Osteoblast (primary cell): ENCODE data around the gene CLDN14. TPM values are rescaled to one million over a fixed set of nuclear protein-coding genes. Genes with fewer than 3 reads are reported as not detected.

Source experiments
- DNase-seq: peaks from one replicate; pipeline ENCODE4 v3.0.0; 2011; ENCODE audit warnings: low spot score, mixed read lengths; ENCODE audit not compliant: insufficient read length; ENCODE audit errors: missing footprints
- H2AFZ ChIP-seq: 2 replicates; pipeline ENCODE4 v1.6.0; 2011; ENCODE audit warnings: mild to moderate bottlenecking, low read length
- H3K27ac ChIP-seq: 2 replicates; pipeline ENCODE4 v1.5.1; 2011; ENCODE audit warnings: mild to moderate bottlenecking, low read depth, low read length, moderate library complexity
- H3K27me3 ChIP-seq: 2 replicates; pipeline ENCODE4 v1.6.0; 2012; ENCODE audit warnings: mild to moderate bottlenecking, control low read depth, inconsistent platforms, low read length, moderate library complexity; ENCODE audit not compliant: insufficient read depth
- H3K36me3 ChIP-seq: 2 replicates; pipeline ENCODE4 v1.5.1; 2011; ENCODE audit warnings: mild to moderate bottlenecking, low read length, control low read depth, moderate library complexity; ENCODE audit not compliant: insufficient read depth
- H3K4me1 ChIP-seq: 2 replicates; pipeline ENCODE4 v1.5.1; 2011; ENCODE audit warnings: mild to moderate bottlenecking, low read length, control low read depth, moderate library complexity; ENCODE audit not compliant: insufficient read depth
- H3K4me2 ChIP-seq: 2 replicates; pipeline ENCODE4 v1.6.0; 2011; ENCODE audit warnings: mild to moderate bottlenecking, low read length; ENCODE audit not compliant: insufficient read depth
- H3K4me3 ChIP-seq: fragments of 200-600 bp; sonication (generic); 3 replicates; pipeline ENCODE4 v1.5.1; 2012; ENCODE audit warnings: mild to moderate bottlenecking, low read length, inconsistent platforms; ENCODE audit not compliant: insufficient read depth
- H3K79me2 ChIP-seq: 2 replicates; pipeline ENCODE4 v1.6.0; 2012; ENCODE audit warnings: mild to moderate bottlenecking, low read length, control low read depth, inconsistent platforms; ENCODE audit not compliant: insufficient read depth
- H3K9me3 ChIP-seq: 2 replicates; pipeline ENCODE4 v1.5.1; 2011; ENCODE audit warnings: low read depth, low read length, control low read depth
- H4K20me1 ChIP-seq: 2 replicates; pipeline ENCODE4 v1.6.0; 2012; ENCODE audit warnings: mild to moderate bottlenecking, low read length, control low read depth; ENCODE audit not compliant: insufficient read depth
- CTCF ChIP-seq: IDR thresholded peaks from 2 replicates; pipeline ENCODE4 v1.5.1; 2011; ENCODE audit warnings: mild to moderate bottlenecking, low read depth, low read length, moderate library complexity; ENCODE audit errors: extremely low read depth
- total RNA-seq: library from RNA; depleted of rRNA; stranded (reverse); fragments of >200 nt; gene quantifications from 2 replicates; pipeline ENCODE4 v1.2.3, GENCODE V29; 2012

The CLDN14 gene
- total RNA-seq, 1 donor: 0.36 TPM

GRCh38 chr21:36511484-36512220 lies 31.7 kb upstream of the CLDN14 start:
- H3K4me2 ChIP-seq: no peak overlapping the region
- no peak overlapping the region for H3K27ac ChIP-seq
- no peaks in the 10 kb centered on the region for H3K79me2 ChIP-seq
- TF ChIP-seq CTCF: no peak
- DNase-seq: no peak
- no peak overlapping the region for H2AFZ ChIP-seq
- H3K4me1 ChIP-seq: no peaks in the 10 kb centered on the region
- H3K4me3 ChIP-seq: no peak overlapping the region
- H3K36me3 ChIP-seq: no peaks in the 10 kb centered on the region
- no peaks in the 10 kb centered on the region for H4K20me1 ChIP-seq
- H3K27me3 ChIP-seq: peaks cover 7% of the 10 kb centered on the region
- no peaks in the 10 kb centered on the region for H3K9me3 ChIP-seq

GRCh38 chr21:36510911-36511310 lies 31.0 kb upstream of the CLDN14 start:
- Histone ChIP-seq H4K20me1 (no peaks in the 10 kb centered on the region), H3K36me3 (no peaks in the 10 kb centered on the region), H3K27ac (no peak overlapping the region), H3K9me3 (no peaks in the 10 kb centered on the region), H2AFZ (no peak overlapping the region), H3K27me3 (peaks cover 7% of the 10 kb centered on the region), H3K79me2 (no peaks in the 10 kb centered on the region), H3K4me2 (no peak overlapping the region), H3K4me3 (no peak overlapping the region), H3K4me1 (no peaks in the 10 kb centered on the region)
- DNase-seq: no peak
- no peak for TF ChIP-seq CTCF

GRCh38 chr21:36509973-36510664 lies 30.2 kb upstream of the CLDN14 start:
- no peak overlapping the region for H3K4me3 ChIP-seq
- no peak for TF ChIP-seq CTCF
- no peaks in the 10 kb centered on the region for H3K9me3 ChIP-seq
- no peaks in the 10 kb centered on the region for H3K79me2 ChIP-seq
- H3K36me3 ChIP-seq: no peaks in the 10 kb centered on the region
- H4K20me1 ChIP-seq: no peaks in the 10 kb centered on the region
- H3K27ac ChIP-seq: no peak overlapping the region
- DNase-seq: no peak
- H3K4me1 ChIP-seq: no peaks in the 10 kb centered on the region
- H3K4me2 ChIP-seq: no peak overlapping the region
- H3K27me3 ChIP-seq: peaks cover 7% of the 10 kb centered on the region
- no peak overlapping the region for H2AFZ ChIP-seq

- peaks cover 7% of the 10 kb centered on the region for H3K27me3 ChIP-seq
- no peak overlapping the region for H3K27ac ChIP-seq
- H3K9me3 ChIP-seq: no peaks in the 10 kb centered on the region
- no peak overlapping the region for H3K4me3 ChIP-seq
- H3K79me2 ChIP-seq: no peaks in the 10 kb centered on the region
- no peak for TF ChIP-seq CTCF
- no peak for DNase-seq
- no peak overlapping the region for H3K4me2 ChIP-seq
- H3K4me1 ChIP-seq: no peaks in the 10 kb centered on the region
- no peaks in the 10 kb centered on the region for H3K36me3 ChIP-seq
- H4K20me1 ChIP-seq: no peaks in the 10 kb centered on the region
- H2AFZ ChIP-seq: no peak overlapping the region
Observed at GRCh38 chr21:36508948-36509347, 29.0 kb upstream of the CLDN14 start.
